Hippocampal formation (tissue), 2 donors: ENCODE measurements around the gene USP30.

ENCODE experiments used
- DNase-seq, 2 donors: peaks; one replicate each; lab custom pipeline; 2025; lab: John Stamatoyannopoulos, UW

USP30 gene

GRCh38 chr12:109126784-109127183 is 74.4 kb downstream of the USP30 start:
- DNase-seq: no peak

- DNase-seq: no peak
Measured at GRCh38 chr12:109127533-109128242, 75.3 kb downstream of the USP30 start.

- no peak for DNase-seq
Measured at GRCh38 chr12:109130297-109131153, 78.1 kb downstream of the USP30 start.

- DNase-seq: no peak
Measured at GRCh38 chr12:109131154-109132050, 79.0 kb downstream of the USP30 start.

- no peak for DNase-seq
Measured at GRCh38 chr12:109134186-109134917, 82.0 kb downstream of the USP30 start.

DNA sequence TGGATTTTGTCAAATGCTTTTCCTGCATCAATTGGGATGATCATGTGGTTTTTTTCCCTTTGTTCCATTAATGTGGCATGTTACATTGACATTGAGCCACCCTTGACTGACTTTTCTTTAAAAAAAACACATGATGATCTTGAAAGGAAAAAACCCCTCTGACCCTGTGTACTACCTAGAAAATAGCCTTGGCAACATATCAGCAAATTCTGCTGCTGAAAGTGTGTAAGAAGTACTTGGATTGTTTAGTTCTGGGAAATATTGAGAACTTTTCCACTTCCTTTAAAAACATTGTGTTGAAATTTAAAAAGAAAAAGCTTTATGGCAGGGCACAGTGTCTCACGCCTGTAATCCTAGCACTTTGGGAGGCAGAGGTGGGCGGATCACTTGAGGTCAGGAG is 84.7 kb downstream of the USP30 start:
- no peak for DNase-seq
